HS-27A (cell line): ENCODE data around the gene MAD1L1.
"Not testable (repeated sequence)": the region's sequence is repeated elsewhere in the genome, so short reads cannot be mapped to it uniquely, and the experiment has no call there.

Experiments
- DNase-seq: peaks from one replicate; pipeline ENCODE4 v3.0.0-alpha.2; 2012; ENCODE audit warnings: low read depth, missing footprints

Gene MAD1L1

GRCh38 chr7:1852517-1853430 lies 380.0 kb downstream of the MAD1L1 start:
- DNase-seq, result no peak

- no peak for DNase-seq
Observed at GRCh38 chr7:1851721-1852516, 380.8 kb downstream of the MAD1L1 start.

GRCh38 chr7:1850976-1851571 lies 381.7 kb downstream of the MAD1L1 start:
- no peak for DNase-seq

GRCh38 chr7:1850111-1850975 lies 382.4 kb downstream of the MAD1L1 start:
- DNase-seq, result no peak

- DNase-seq, result no peak
Observed at GRCh38 chr7:1849351-1850041, 383.2 kb downstream of the MAD1L1 start.

- no peak for DNase-seq
Observed at GRCh38 chr7:1848911-1849311, 383.8 kb downstream of the MAD1L1 start.

- DNase-seq, result no peak
Observed at GRCh38 chr7:1848013-1848640, 384.6 kb downstream of the MAD1L1 start.

- DNase-seq, result no peak
Observed at GRCh38 chr7:1847260-1848001, 385.3 kb downstream of the MAD1L1 start.

GRCh38 chr7:1846331-1847065 lies 386.2 kb downstream of the MAD1L1 start:
- no peak for DNase-seq

GRCh38 chr7:1845536-1846311 lies 387.0 kb downstream of the MAD1L1 start:
- no peak for DNase-seq

GRCh38 chr7:1844951-1845390 lies 387.8 kb downstream of the MAD1L1 start:
- no peak for DNase-seq

- no peak for DNase-seq
Observed at GRCh38 chr7:1844336-1844950, 388.3 kb downstream of the MAD1L1 start.

- DNase-seq, result no peak
Observed at GRCh38 chr7:1843921-1844335, 388.8 kb downstream of the MAD1L1 start.

GRCh38 chr7:1843271-1843861 lies 389.4 kb downstream of the MAD1L1 start:
- DNase-seq, result no peak

- DNase-seq, result no peak
Observed at GRCh38 chr7:1842321-1843221, 390.2 kb downstream of the MAD1L1 start.

- DNase-seq, result not testable (repeated sequence)
Observed at GRCh38 chr7:1841286-1842021, 391.3 kb downstream of the MAD1L1 start.
